Cerebellar nuclear complex (tissue), 1 donor: ENCODE data around the gene LTBP4.
"Not testable (repeated sequence)": the region's sequence is repeated elsewhere in the genome, so short reads cannot be mapped to it uniquely, and the experiment has no call there.

Experiments used
- DNase-seq, 2 experiments: peaks; one replicate each; lab custom pipeline; 2025; lab: John Stamatoyannopoulos, UW

Gene LTBP4

DNA sequence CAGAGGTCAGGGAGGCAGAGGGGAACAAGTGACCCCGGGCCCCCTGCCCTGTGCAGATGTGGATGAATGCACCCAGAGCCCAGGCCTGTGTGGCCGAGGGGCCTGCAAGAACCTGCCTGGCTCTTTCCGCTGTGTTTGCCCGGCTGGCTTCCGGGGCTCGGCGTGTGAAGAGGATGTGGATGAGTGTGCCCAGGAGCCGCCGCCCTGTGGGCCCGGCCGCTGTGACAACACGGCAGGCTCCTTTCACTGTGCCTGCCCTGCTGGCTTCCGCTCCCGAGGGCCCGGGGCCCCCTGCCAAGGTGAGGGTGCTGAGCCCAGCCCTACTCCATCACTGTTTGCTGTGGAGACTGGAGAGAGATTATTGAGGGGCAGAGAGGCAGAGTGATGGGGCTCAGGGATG lies 9.9 kb downstream of the LTBP4 start:
- DNase-seq: no peak

DNA sequence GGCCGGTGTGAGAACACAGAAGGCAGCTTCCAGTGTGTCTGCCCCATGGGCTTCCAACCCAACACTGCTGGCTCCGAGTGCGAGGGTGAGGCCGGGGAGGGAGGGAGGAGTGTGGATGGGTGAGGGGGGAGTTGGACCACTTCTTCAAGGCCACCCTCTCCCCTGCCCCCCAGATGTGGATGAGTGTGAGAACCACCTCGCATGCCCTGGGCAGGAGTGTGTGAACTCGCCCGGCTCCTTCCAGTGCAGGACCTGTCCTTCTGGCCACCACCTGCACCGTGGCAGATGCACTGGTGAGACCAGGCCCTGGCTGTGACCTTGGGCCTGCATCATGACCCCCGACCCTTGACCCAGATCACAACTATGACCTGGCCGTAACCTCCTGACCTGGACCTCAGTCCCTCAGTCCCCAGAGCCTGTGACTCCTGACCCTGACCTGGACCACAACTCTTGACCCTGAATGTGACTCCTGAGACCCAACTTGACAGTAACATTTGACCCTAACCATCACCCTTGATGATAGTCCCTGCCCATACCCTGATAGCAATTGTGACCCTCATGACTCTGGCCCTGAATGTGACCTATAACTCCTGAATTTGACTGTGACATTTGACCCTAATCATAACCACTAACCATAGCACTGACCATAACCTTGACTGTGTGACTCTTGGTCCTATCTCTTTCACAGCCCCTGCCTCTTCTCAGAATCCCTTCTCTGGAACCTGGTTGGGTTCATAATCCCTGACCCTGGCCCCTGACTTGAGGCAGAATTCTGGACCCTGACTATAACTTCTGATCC lies 10.9 kb downstream of the LTBP4 start:
- DNase-seq: no peak

DNA sequence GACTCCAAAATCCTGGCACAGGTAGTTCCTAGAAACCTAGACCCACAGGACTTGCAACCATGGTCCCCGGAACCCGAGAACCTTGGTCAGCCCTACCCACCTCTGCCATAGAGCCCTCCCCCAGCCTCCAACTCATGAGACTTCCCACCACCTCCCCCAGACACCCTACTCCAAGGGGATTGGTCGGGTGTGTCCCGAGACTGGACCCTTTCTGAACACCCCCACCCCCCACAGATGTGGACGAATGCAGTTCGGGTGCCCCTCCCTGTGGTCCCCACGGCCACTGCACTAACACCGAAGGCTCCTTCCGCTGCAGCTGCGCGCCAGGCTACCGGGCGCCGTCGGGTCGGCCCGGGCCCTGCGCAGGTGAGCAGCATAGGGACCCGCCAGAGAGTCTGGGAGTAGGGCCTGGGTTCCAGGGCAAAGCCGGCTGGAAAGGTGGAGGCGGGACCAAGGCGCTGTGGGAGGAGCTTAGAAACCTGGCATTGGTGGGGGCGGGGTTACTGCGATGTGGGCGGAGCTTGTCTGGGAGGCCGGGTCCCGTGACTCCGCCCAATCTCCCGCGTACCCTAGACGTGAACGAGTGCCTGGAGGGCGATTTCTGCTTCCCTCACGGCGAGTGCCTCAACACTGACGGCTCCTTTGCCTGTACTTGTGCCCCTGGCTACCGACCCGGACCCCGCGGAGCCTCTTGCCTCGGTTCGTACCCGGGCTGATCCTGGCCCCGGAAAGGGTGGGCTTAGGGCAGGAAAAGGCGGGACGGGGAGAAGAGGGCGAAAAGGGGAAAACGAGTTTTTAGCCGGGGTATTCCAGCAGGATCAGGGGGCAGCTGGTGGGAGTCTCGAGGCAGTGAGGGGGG lies 11.9 kb downstream of the LTBP4 start:
- no peak for DNase-seq

DNA sequence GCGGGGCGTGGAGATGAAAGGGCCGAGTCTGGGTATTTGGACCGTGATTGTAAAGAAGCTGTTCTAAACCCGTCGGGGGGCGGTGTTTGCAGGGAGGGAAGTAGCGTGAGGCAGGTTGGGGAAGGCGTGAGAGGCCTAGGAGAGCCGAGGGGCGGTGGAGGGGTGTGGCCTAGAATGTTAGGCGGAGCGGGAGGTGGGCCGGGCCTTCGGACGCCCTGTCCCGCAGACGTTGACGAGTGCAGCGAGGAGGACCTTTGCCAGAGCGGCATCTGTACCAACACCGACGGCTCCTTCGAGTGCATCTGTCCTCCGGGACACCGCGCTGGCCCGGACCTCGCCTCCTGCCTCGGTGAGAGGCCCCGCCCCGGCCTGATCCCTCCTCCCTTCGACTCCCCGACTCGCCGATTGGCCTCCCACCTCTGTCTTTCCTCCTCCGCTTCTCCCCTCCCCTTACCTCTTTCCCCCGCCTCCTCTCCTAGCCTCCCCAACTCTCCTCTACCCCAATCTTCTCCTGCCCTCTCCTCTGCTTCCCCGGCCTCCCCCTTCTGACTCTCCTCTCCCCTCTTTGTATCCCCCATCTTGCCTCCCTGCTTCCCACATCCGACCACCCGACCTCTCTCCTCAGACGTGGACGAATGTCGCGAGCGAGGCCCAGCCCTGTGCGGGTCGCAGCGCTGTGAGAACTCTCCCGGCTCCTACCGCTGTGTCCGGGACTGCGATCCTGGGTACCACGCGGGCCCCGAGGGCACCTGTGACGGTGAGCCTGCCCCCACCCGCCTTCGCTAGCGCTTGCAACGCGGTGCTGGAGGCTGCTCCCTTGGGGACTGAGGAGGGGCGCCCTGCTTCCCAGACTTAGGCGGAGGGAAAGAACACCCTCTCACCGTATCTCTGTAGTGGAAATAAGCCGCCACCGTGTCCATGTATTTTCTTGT lies 12.8 kb downstream of the LTBP4 start:
- DNase-seq: no peak

DNA sequence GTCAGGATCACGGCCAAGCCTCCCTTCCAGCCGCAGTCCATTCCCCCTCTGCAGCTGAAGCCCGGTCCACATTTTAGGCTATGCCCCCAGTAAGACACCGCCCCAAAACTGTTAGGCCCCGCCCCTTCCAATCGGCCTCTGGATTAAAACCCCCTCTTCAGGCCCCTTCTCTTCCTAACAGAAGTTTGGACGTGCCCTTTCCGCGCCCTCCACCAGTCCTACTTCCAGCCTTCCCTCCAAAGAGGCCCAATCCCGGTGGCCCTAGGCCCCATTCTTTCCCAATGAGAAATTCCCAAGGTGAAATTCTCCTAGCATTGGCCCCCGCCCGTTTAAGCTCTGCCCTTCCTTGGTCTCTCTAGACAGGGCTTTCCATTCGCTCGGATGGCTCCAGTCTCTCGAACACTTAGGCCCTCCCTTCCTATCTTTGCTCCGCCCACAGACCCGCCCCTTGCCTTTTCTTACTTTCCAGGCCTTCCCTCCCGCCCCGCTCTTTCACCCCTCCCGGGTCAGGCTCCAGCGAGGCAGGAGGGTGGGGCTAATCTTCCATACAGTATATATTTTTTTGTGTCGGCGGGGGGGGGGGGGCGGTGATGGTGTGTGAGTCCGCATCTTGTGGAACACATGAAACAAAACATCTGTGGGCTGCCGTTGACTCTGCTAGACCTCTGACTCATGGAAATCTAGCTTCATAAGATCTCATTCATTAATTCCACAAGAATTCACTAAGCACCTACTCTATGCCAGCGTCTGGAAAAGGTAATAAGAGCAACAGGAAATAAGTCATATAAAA lies 13.6 kb downstream of the LTBP4 start:
- no peak for DNase-seq

DNA sequence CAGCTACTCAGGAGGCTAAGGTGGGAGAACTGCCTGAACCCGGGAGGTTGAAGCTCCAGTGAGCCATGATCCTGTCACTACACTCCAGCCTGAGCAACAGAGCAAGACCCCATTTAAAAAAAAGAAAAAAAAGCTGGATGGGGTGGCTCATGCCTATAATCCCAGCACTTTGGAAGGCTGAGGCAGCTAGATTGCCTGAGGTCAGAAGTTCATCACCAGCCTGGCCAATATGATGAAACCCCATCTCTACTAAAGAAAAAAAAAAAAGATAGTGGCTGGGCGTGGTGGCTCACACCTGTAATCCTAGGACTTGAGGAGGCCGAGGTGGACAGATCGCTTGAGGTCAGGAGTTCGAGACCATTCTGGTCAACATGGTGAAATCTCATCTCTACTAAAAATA lies 15.0 kb downstream of the LTBP4 start:
- DNase-seq: no peak

DNA sequence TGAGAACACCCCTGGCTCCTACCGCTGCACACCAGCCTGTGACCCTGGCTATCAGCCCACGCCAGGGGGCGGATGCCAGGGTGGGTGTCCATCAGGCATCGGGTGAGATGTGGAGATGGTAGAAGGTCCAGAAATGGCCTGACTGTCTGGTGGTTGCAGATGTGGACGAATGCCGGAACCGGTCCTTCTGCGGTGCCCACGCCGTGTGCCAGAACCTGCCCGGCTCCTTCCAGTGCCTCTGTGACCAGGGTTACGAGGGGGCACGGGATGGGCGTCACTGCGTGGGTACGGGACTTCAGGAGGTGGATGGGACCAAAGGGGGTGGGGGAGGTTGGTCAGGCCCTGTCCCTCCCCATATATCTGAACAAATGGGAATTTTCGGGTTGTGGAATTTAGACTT lies 15.8 kb downstream of the LTBP4 start:
- DNase-seq: no peak

DNA sequence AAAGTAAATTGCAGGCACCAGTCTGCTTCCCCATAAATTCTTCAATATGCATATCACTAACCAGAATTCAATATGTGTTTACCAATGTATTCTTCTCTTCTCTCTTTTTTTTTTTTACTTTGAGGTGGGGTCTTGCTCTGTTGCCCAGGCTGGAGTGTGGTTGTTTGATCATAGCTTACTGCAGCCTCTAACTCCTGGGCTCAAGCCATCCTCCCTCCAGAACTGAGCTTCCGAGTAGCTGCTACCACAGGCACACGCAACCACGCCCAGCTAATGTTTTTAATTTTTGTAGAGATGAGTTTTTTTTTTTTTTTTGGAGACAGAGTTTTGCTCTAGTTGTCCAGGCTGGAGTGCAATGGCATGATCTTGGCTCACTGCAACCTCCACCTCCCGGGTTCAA lies 16.8 kb downstream of the LTBP4 start:
- no peak for DNase-seq

DNA sequence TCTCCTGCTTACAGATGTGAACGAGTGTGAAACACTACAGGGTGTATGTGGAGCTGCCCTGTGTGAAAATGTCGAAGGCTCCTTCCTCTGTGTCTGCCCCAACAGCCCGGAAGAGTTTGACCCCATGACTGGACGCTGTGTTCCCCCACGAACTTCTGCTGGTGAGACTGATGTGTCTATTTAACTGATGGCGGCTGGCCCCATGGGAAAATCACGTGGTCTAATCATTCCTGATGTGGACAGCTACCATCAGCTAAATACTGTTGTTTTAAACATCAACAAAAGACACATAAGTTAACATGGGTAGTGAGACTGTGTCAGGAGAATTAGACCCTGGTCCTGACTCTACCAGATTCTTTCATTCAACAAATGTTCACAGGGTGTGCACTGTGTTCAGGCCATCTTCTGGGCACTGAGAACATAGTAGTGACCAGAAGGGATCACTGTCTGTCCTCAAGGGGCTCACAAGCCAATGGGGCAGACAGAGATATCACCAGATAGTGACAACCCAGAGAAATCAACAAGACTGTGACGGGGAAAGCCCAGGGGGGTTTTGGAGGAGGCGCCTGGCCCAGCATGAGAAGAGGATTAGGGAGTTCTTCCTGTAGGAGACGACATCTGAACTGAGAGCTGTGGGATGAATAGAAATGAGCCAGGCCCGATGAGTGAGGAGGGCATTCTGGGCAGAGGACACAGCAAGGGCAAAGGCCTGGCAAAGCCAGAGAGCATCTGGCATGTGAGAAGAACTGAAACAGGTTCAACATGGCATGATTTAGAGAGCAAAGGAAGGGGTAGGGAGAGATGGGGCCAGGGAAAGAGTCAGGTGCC lies 18.4 kb downstream of the LTBP4 start:
- DNase-seq: no peak

DNA sequence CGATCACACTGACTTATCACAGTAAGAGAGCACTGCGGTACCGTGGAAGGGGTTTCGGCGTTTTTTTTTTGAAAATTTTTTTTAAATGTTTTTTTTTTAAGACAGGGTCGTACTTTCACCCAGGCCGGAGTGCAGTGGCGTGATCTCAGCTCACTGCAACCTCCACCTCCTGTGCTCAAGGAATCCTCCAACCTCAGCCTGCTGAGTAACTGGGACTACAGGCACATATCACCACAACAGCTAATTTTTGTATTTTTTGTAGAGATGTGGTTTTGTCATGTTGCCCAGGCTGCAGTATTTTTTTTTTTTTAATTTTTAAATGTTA lies 19.0 kb downstream of the LTBP4 start:
- no peak for DNase-seq

DNA sequence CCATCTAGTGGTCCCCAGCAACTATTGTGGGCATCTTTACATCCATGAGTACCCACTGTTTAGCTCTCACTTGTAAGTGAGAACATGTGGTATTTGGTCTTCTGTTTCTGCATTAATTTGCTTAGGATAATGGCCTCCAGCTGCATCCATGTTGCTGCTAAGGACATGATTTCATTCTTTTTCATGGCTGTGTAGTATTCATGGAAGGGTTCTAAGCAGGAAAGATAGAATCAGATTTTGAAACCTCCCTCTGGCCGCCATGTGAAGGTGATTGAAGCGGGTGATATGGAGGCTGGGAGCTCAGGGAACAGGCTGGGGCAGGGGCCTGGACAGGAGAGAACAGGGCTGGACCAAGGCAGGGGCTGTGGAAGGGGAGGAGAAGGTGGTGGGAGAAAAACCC lies 20.1 kb downstream of the LTBP4 start:
- no peak for DNase-seq

DNA sequence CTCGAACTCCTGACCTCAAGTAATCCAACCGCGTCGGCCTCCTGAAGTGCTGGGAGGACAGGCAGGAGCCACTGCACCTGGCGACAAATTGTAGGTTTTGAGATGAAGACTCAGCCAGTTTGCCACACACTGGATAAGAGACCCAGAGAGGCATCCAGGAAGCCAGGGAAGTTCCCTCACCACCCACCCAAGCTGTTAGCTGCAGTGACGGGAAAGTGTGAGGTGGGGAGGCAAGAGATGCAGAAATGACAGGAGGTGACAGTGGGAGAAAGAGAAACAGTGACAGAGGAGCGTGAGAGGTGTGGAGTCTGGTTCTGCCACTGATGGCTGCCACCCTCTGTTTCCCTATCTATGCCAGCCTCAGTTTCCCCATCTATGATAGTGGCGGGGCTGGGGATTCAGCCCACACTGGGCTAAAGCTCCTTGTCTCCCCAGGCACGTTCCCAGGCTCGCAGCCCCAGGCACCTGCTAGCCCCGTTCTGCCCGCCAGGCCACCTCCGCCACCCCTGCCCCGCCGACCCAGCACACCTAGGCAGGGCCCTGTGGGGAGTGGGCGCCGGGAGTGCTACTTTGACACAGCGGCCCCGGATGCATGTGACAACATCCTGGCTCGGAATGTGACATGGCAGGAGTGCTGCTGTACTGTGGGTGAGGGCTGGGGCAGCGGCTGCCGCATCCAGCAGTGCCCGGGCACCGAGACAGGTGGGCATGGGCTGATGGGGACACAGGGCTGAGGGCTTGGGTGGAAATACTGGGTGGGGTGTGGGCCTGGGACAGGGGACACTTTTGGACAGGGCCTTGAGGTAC lies 21.0 kb downstream of the LTBP4 start:
- DNase-seq: no peak

DNA sequence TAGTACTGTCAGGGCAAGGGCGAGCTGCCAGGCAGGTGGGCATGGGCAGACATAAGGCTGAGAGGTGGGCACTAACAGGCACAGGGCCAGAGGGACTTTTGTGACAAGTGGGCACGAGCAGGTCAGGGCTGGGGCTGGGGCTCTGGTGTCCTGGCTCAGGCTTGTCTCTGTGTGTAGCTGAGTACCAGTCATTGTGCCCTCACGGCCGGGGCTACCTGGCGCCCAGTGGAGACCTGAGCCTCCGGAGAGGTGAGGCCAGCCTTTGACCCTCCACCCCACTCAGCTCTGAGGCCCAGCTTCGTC lies 21.6 kb downstream of the LTBP4 start:
- DNase-seq: no peak

DNA sequence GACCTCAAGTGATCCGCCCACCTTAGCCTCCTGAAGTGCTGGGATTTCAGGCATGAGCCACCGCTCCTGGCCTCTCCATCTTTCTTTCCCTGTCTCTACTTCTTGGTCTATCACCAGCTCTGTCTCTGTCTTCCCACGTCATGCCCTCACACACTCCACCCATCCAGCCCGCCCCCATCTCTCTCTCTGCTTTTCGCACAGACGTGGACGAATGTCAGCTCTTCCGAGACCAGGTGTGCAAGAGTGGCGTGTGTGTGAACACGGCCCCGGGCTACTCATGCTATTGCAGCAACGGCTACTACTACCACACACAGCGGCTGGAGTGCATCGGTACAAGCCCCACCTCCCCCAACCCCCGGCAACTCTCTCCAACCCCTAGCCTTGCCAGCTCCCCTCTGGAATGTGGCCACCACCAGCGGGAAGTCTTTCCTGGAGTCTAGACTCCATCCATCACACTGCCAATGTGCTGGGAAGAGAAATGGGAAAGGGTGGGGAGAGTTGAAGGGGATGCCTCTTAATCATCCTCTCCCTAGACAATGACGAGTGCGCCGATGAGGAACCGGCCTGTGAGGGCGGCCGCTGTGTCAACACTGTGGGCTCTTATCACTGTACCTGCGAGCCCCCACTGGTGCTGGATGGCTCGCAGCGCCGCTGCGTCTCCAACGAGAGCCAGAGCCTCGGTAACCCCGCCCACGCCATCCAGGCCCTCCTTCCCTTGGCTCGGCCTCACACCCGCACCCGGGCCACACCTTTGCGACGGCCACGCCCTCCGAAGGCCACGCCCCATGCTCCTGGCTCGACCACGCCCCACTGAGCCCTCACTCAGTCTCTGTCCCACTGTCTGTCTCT lies 22.5 kb downstream of the LTBP4 start:
- DNase-seq: no peak

DNA sequence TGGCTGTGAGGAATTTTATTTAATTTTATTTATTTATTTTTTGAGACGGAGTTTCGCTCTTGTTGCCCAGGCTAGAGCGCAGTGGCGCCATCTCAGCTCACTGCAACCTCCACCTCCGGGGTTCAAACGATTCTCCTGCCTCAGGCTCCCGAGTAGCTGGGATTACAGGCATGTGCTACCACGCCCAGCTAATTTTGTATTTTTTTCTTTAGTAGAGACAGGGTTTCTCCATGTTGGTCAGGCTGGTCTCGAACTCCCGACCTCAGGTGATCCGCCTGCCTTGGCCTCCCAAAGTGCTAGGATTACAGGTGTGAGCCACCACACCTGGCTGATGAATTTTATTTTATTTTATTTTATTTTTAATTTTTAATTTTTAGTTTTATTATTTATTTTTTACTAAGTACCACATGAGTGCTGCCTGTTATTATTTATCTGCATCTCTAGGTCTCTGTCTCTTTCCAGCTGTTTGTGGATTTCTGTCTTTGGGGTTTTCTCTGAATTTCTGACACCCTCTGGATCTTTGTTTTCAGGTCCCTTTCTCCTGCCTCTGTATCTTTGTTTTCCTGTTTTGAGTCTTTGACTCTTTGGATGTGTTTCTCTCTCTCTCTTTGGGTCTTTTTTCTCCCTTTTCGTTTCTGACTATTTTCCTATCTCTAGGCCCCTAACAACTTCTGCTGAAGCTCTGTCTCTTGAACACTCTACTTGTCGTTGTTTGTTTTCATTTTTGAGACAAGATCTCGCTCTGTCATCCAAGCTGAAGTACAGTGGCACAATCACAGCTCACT lies 23.4 kb downstream of the LTBP4 start:
- DNase-seq: not testable (repeated sequence)

DNA sequence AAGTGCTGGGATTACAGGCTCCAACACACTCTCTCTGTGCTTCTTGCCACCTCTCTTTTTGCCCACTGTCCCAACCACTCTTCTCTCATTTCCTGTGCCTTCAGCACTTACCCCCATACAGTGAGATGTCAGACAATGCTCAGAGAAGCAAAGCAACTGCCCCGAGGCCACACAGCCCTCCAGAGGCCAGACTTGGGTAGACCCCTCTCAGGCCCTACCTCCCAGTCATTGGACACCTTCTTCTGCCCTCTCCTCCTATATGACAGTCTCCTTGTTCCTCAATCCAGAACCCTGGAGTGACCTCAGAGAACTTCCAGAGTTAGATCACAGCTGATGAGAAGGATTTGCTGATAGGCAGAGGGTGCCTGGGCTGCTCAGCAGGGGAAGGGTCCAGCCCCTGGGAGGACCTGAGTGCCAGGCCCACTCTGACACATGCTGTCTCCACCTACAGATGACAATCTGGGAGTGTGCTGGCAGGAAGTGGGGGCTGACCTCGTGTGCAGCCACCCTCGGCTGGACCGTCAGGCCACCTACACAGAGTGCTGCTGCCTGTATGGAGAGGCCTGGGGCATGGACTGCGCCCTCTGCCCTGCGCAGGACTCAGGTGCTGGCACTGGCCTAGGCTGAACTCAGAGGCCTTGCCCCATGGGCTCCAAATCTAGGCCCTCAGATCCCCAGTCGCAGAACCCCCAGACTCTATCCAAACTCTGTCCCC lies 24.4 kb downstream of the LTBP4 start:
- DNase-seq: no peak

DNA sequence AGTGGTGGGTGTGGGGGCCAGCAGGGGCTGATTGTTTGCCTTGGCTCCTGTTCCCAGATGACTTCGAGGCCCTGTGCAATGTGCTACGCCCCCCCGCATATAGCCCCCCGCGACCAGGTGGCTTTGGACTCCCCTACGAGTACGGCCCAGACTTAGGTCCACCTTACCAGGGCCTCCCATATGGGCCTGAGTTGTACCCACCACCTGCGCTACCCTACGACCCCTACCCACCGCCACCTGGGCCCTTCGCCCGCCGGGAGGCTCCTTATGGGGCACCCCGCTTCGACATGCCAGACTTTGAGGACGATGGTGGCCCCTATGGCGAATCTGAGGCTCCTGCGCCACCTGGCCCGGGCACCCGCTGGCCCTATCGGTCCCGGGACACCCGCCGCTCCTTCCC lies 25.7 kb downstream of the LTBP4 start:
- no peak for DNase-seq
